CD4-positive, alpha-beta memory T cell (primary cell): ENCODE results near the gene EPHB1. TPM values are rescaled to one million over a fixed set of nuclear protein-coding genes. Genes with fewer than 3 reads are reported as not detected.

Experiments used
- CTCF ChIA-PET: fragments of 350-600 bp; sonication (Branson Sonifier 250); formaldehyde crosslinking; loops from one replicate; lab custom pipeline; 2021; ENCODE audit warnings: inconsistent platforms; ENCODE audit not compliant: partially characterized antibody; lab: Charles Lee
- POLR2A ChIA-PET: fragments of 350-600 bp; sonication (Branson Sonifier 250); formaldehyde crosslinking; loops from one replicate; lab custom pipeline; 2021; ENCODE audit not compliant: partially characterized antibody; lab: Charles Lee
- DNase-seq, 5 donors: peaks; one replicate each; pipeline versions ENCODE4 v3.0.0 to v3.0.0-alpha.2; 2020 to 2022; ENCODE audit warnings: mixed read lengths in 1 of 5
- H3K27ac ChIP-seq: one replicate; pipeline ENCODE4 v1.7.0; 2013; ENCODE audit warnings: low read depth, low read length
- H3K27me3 ChIP-seq: 2 replicates; pipeline ENCODE4 v1.7.0; 2013; ENCODE audit warnings: mild to moderate bottlenecking, low read length, moderate library complexity; ENCODE audit not compliant: insufficient read depth
- H3K36me3 ChIP-seq: 2 replicates; pipeline ENCODE4 v1.7.0; 2013; ENCODE audit warnings: mild to moderate bottlenecking, low read length, moderate library complexity; ENCODE audit not compliant: insufficient read depth
- H3K4me1 ChIP-seq: 2 replicates; pipeline ENCODE4 v1.7.0; 2013; ENCODE audit warnings: mild to moderate bottlenecking, low read length, moderate library complexity; ENCODE audit not compliant: insufficient read depth
- H3K4me3 ChIP-seq, 2 donors: one replicate each; pipeline ENCODE4 v1.7.0; 2013; ENCODE audit warnings: low read length in 2 of 2, mild to moderate bottlenecking in 1 of 2
- H3K9me3 ChIP-seq, 2 donors: one replicate each; pipeline ENCODE4 v1.7.0; 2013; ENCODE audit warnings: low read length in 2 of 2, control low read depth in 1 of 2; ENCODE audit not compliant: control insufficient read depth in 1 of 2
- H3K27ac Mint-ChIP-seq, 7 donors: one replicate each; pipeline ENCODE4 v1.8.0; 2020 to 2021; ENCODE audit warnings: mixed read lengths in 7 of 7, mild to moderate bottlenecking in 6 of 7, inconsistent platforms in 3 of 7, moderate library complexity in 3 of 7
- H3K27me3 Mint-ChIP-seq, 2 donors: one replicate each; pipeline ENCODE4 v1.8.0; 2020 to 2021; ENCODE audit warnings: mixed read lengths in 2 of 2
- H3K36me3 Mint-ChIP-seq, 2 donors: one replicate each; pipeline ENCODE4 v1.8.0; 2020 to 2021; ENCODE audit warnings: mixed read lengths in 2 of 2, inconsistent platforms in 1 of 2, mild to moderate bottlenecking in 1 of 2
- H3K4me1 Mint-ChIP-seq, 4 donors: one replicate each; pipeline ENCODE4 v1.8.0; 2020 to 2021; ENCODE audit warnings: mixed read lengths in 4 of 4, mild to moderate bottlenecking in 1 of 4
- H3K4me3 Mint-ChIP-seq, 8 donors: one replicate each; pipeline ENCODE4 v1.8.0; 2020 to 2021; ENCODE audit warnings: mixed read lengths in 8 of 8, mild to moderate bottlenecking in 7 of 8, moderate library complexity in 6 of 8, inconsistent platforms in 3 of 8
- H3K9me3 Mint-ChIP-seq, 8 donors: one replicate each; pipeline ENCODE4 v1.8.0; 2020 to 2021; ENCODE audit warnings: mixed read lengths in 8 of 8, mild to moderate bottlenecking in 5 of 8, inconsistent platforms in 3 of 8, moderate library complexity in 1 of 8
- intact Hi-C: fragments of 100-400 bp; cut with micrococcal nuclease; formaldehyde crosslinking; loops from one replicate; pipeline ENCODE4 v1.15.1; 2023
- polyA plus RNA-seq, 2 donors: library from polyadenylated mRNA; unstranded; fragments of 300-500 nt; fragmentation: Illumina TruSeq; gene quantifications; one replicate each; pipeline ENCODE4 v1.2.3, GENCODE V29; 2021
- total RNA-seq, 2 experiments: library from RNA; stranded (reverse); gene quantifications; one replicate each; pipeline ENCODE4 v1.2.3, GENCODE V29; 2021

Gene EPHB1
- total and polyA plus RNA-seq, 4 experiments from 2014 or later: 0.30 to 0.69 (median 0.43) TPM; not detected in 1

DNA sequence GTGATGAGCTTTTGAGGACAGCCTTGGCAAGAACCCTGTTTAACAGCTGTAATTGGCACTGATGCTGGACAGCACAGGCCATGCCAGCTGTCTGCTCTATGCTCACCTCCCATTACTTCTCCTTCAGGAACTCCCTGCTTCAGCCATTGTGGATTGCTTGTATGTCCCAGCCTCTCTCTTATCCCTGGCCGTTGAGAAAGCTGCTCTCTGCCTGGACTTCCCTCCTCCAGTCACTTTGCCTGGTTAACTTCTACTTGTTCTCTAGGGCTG, 444.5 kb downstream of the EPHB1 start:
- Histone ChIP-seq H3K36me3 (no peaks in the 10 kb centered on the region), H3K27me3 (no peaks in the 10 kb centered on the region), H3K4me3 (no peak overlapping the region), H3K9me3 (no peaks in the 10 kb centered on the region), H3K27ac (no peak overlapping the region), H3K4me1 (no peaks in the 10 kb centered on the region)
- peaks cover 0 to 3% (median 0%) of the 10 kb centered on the region in 8 donors for H3K9me3 Mint-ChIP-seq
- H3K27me3 Mint-ChIP-seq: no peaks in the 10 kb centered on the region
- ChIA-PET POLR2A (no interaction called here), CTCF (no interaction called here)
- H3K27ac Mint-ChIP-seq: no peak overlapping the region
- no peaks in the 10 kb centered on the region for H3K36me3 Mint-ChIP-seq
- H3K4me1 Mint-ChIP-seq: no peaks in the 10 kb centered on the region
- no peak overlapping the region for H3K4me3 Mint-ChIP-seq
- no peak for DNase-seq
- intact Hi-C loops: no loop called here

GRCh38 chr3:135240426-135240825, 445.4 kb downstream of the EPHB1 start:
- Histone ChIP-seq H3K27ac (no peak overlapping the region), H3K4me3 (no peak overlapping the region), H3K9me3 (no peaks in the 10 kb centered on the region), H3K36me3 (no peaks in the 10 kb centered on the region), H3K4me1 (no peaks in the 10 kb centered on the region), H3K27me3 (no peaks in the 10 kb centered on the region)
- CTCF ChIA-PET: no interaction called here
- H3K4me3 Mint-ChIP-seq: no peak overlapping the region
- no peaks in the 10 kb centered on the region for H3K36me3 Mint-ChIP-seq
- H3K4me1 Mint-ChIP-seq: no peaks in the 10 kb centered on the region
- DNase-seq: no peak
- H3K27ac Mint-ChIP-seq: no peak overlapping the region
- no peaks in the 10 kb centered on the region for H3K27me3 Mint-ChIP-seq
- intact Hi-C loops: no loop called here
- H3K9me3 Mint-ChIP-seq: peaks cover 0 to 5% (median 0%) of the 10 kb centered on the region in 8 donors
- POLR2A ChIA-PET: no interaction called here

DNA sequence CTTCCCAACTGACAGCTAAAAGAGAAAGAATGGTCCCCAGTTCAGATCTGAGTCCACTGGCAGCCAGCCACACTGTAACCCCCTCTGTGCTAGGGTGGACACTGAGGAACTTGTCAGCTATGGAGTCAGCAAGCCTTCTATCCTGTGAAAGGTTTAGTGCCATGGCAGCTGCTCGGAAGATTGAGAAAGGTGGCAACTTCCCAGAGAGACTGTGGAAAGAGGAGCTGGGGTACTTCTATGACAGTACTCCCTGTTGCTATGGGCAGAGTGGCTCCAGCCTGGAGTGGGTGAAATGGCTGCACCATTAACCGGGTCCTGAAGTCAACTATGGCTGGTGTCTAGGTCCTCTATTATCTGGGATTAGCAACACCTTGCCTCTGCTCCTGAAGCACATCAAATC, 447.2 kb downstream of the EPHB1 start:
- H3K27me3 ChIP-seq: no peaks in the 10 kb centered on the region
- Mint-ChIP-seq H3K4me3 (no peak overlapping the region), H3K27ac (no peak overlapping the region), H3K27me3 (no peaks in the 10 kb centered on the region), H3K36me3 (no peaks in the 10 kb centered on the region), H3K9me3 (peaks cover 0 to 2% (median 0%) of the 10 kb centered on the region in 8 donors), H3K4me1 (no peaks in the 10 kb centered on the region)
- intact Hi-C loops: no loop called here
- no peaks in the 10 kb centered on the region for H3K36me3 ChIP-seq
- no peak for DNase-seq
- H3K4me1 ChIP-seq: no peaks in the 10 kb centered on the region
- CTCF ChIA-PET: no interaction called here
- H3K4me3 ChIP-seq: no peak overlapping the region
- POLR2A ChIA-PET: no interaction called here
- H3K9me3 ChIP-seq: no peaks in the 10 kb centered on the region
- H3K27ac ChIP-seq: no peak overlapping the region

DNA sequence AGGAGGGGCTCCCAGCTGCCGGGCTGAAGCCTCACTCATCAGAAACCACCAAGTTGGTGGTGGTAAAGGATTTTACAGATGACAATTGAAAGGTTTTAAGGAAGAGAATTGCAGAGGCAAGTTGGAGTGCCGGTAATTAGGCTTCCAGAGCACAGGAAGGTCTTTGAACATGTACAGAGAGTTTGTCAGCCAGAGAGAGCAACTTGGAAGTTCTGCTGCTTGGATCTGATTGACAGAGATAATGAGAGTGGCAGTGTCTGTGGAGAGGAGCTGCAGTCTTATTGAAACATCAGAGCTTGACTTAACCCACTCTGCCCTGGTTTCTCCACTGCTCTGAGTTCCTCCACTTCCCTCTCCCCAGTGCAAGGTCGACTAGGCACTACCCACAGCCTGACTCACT, 448.6 kb downstream of the EPHB1 start:
- Histone ChIP-seq H3K4me3 (no peak overlapping the region), H3K36me3 (no peaks in the 10 kb centered on the region), H3K4me1 (no peaks in the 10 kb centered on the region), H3K27ac (no peak overlapping the region), H3K27me3 (no peaks in the 10 kb centered on the region), H3K9me3 (no peaks in the 10 kb centered on the region)
- no peaks in the 10 kb centered on the region for H3K4me1 Mint-ChIP-seq
- no peaks in the 10 kb centered on the region for H3K27me3 Mint-ChIP-seq
- H3K27ac Mint-ChIP-seq: no peak overlapping the region
- intact Hi-C loops: no loop called here
- no peak for DNase-seq
- ChIA-PET CTCF (no interaction called here), POLR2A (no interaction called here)
- H3K4me3 Mint-ChIP-seq: no peak overlapping the region
- H3K9me3 Mint-ChIP-seq: peaks cover 0 to 4% (median under 1%) of the 10 kb centered on the region in 8 donors
- no peaks in the 10 kb centered on the region for H3K36me3 Mint-ChIP-seq

DNA sequence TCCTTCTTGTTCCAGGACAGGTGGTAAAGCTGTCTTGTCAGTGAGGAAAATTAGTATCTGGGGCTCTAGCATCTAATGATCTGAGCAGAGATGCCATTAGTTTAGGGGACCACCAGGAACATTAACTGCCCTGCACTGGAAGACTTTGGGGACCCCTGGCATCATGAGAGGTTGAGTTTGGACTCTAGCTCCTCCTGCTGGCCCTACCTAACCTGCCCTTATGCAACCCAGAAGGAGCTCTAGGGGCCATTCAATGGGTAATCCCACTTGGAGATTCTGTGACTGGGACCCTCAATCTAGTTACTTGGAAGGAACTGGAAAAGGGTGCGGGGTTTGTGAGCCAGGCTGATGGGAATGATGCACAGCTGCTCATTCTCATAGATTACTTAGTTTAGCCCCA, 451.0 kb downstream of the EPHB1 start:
- no peak overlapping the region for H3K27ac Mint-ChIP-seq
- H3K4me1 ChIP-seq: no peaks in the 10 kb centered on the region
- H3K27me3 Mint-ChIP-seq: no peaks in the 10 kb centered on the region
- no peak overlapping the region for H3K4me3 Mint-ChIP-seq
- H3K36me3 Mint-ChIP-seq: no peaks in the 10 kb centered on the region
- ChIA-PET POLR2A (no interaction called here), CTCF (no interaction called here)
- H3K9me3 Mint-ChIP-seq: peaks cover 0 to 4% (median under 1%) of the 10 kb centered on the region in 8 donors
- H3K36me3 ChIP-seq: no peaks in the 10 kb centered on the region
- intact Hi-C loops: no loop called here
- no peaks in the 10 kb centered on the region for H3K9me3 ChIP-seq
- H3K4me1 Mint-ChIP-seq: no peaks in the 10 kb centered on the region
- H3K27ac ChIP-seq: no peak overlapping the region
- no peak overlapping the region for H3K4me3 ChIP-seq
- H3K27me3 ChIP-seq: no peaks in the 10 kb centered on the region
- DNase-seq: no peak

DNA sequence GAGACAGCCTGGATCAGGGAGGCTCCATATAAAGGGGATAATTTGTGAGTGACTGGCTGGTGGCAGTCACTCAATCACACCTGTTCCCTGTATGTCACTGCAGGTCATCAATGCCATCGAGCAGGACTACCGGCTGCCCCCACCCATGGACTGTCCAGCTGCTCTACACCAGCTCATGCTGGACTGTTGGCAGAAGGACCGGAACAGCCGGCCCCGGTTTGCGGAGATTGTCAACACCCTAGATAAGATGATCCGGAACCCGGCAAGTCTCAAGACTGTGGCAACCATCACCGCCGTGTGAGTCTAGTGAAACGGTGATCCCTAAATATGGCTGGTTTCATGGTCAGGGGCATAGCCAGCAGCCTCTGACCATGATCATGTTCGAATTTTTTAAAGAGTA, 453.2 kb downstream of the EPHB1 start:
- POLR2A ChIA-PET: no interaction called here

GRCh38 chr3:135249186-135249585, 454.1 kb downstream of the EPHB1 start:
- Mint-ChIP-seq H3K4me1 (peaks cover 0 to 1% (median 0%) of the 10 kb centered on the region in 4 donors), H3K9me3 (peaks cover 0 to 8% (median under 1%) of the 10 kb centered on the region in 8 donors), H3K4me3 (no peak overlapping the region), H3K27me3 (no peaks in the 10 kb centered on the region), H3K27ac (no peak overlapping the region), H3K36me3 (no peaks in the 10 kb centered on the region)
- no peak for DNase-seq
- intact Hi-C loops: no loop called here
- POLR2A ChIA-PET: no interaction called here
- CTCF ChIA-PET: no interaction called here
- no peaks in the 10 kb centered on the region for H3K9me3 ChIP-seq
- no peak overlapping the region for H3K27ac ChIP-seq
- no peak overlapping the region for H3K4me3 ChIP-seq
- H3K36me3 ChIP-seq: no peaks in the 10 kb centered on the region
- H3K27me3 ChIP-seq: no peaks in the 10 kb centered on the region
- no peaks in the 10 kb centered on the region for H3K4me1 ChIP-seq

More for the DNA sequence above, 453.2 kb downstream of the EPHB1 start:
- Mint-ChIP-seq H3K36me3 (no peaks in the 10 kb centered on the region), H3K4me3 (no peak overlapping the region), H3K9me3 (peaks cover 0 to 8% (median under 1%) of the 10 kb centered on the region in 8 donors), H3K4me1 (peaks cover 0 to 1% (median 0%) of the 10 kb centered on the region in 4 donors), H3K27ac (peak overlapping the region in 1 of 7 donors; percentile 68), H3K27me3 (no peaks in the 10 kb centered on the region)
- Histone ChIP-seq H3K4me1 (no peaks in the 10 kb centered on the region), H3K27me3 (no peaks in the 10 kb centered on the region), H3K9me3 (no peaks in the 10 kb centered on the region), H3K36me3 (no peaks in the 10 kb centered on the region), H3K4me3 (no peak overlapping the region), H3K27ac (no peak overlapping the region)
- no peak for DNase-seq
- CTCF ChIA-PET: no interaction called here
- intact Hi-C loops: no loop called here

DNA sequence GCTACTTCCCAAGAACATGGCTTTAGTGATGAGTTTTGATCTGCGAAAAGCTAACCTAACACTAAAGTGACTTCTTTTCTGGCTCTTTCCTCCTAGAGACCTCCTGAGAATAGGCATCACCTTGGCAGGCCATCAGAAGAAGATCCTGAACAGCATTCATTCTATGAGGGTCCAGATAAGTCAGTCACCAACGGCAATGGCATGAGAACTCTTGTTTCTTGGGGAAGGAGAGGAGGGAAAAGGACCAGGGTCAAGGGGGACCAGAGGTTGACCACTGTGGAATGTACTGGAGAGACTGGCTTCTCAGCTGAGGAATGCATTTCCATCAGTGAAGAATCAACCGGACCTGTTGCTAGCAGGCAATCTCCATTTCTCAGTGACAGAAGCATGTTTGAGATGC, 463.9 kb downstream of the EPHB1 start:
- Histone ChIP-seq H3K36me3 (no peaks in the 10 kb centered on the region), H3K9me3 (no peaks in the 10 kb centered on the region), H3K27me3 (no peaks in the 10 kb centered on the region), H3K27ac (no peak overlapping the region), H3K4me3 (no peak overlapping the region), H3K4me1 (no peaks in the 10 kb centered on the region)
- ChIA-PET POLR2A (no interaction called here), CTCF (no interaction called here)
- H3K36me3 Mint-ChIP-seq: no peaks in the 10 kb centered on the region
- H3K4me1 Mint-ChIP-seq: no peaks in the 10 kb centered on the region
- peaks cover 0 to 16% (median 4%) of the 10 kb centered on the region in 8 donors for H3K9me3 Mint-ChIP-seq
- no peak overlapping the region for H3K27ac Mint-ChIP-seq
- DNase-seq: no peak
- intact Hi-C loops: no loop called here
- no peak overlapping the region for H3K4me3 Mint-ChIP-seq
- peaks cover 0 to 1% of the 10 kb centered on the region in 2 donors for H3K27me3 Mint-ChIP-seq
